Gastroesophageal sphincter (tissue), 3 donors: ENCODE data around the gene NOP10.

ENCODE experiments used
- EP300 ChIP-seq: sonication (generic); formaldehyde crosslinking; IDR thresholded peaks from one replicate; pipeline ENCODE4 v1.6.1; 2017; ENCODE audit warnings: antibody characterized with exemption, mild to moderate bottlenecking
- POLR2A ChIP-seq, 2 donors: fragments of 450-650 bp; IDR thresholded peaks; one replicate each; pipeline ENCODE4 v1.6.1; 2017; ENCODE audit warnings: antibody characterized with exemption in 2 of 2, mild to moderate bottlenecking in 2 of 2, moderate library complexity in 1 of 2
- POLR2AphosphoS5 ChIP-seq: sonication (generic); formaldehyde crosslinking; IDR thresholded peaks from one replicate; pipeline ENCODE4 v1.6.1; 2017; ENCODE audit warnings: antibody characterized with exemption
- TF ChIP-seq, protein P1 (sequence below), 4 experiments: fragments of 200-600 bp in 2 of 4; fragments of 450-650 bp in 2 of 4; sonication (generic) in 1 of 4; IDR thresholded peaks; one replicate each; pipeline ENCODE4 v1.5.1; 2017 to 2019; ENCODE audit warnings: antibody characterized with exemption in 4 of 4, mild to moderate bottlenecking in 2 of 4, moderate library complexity in 2 of 4

DNA sequence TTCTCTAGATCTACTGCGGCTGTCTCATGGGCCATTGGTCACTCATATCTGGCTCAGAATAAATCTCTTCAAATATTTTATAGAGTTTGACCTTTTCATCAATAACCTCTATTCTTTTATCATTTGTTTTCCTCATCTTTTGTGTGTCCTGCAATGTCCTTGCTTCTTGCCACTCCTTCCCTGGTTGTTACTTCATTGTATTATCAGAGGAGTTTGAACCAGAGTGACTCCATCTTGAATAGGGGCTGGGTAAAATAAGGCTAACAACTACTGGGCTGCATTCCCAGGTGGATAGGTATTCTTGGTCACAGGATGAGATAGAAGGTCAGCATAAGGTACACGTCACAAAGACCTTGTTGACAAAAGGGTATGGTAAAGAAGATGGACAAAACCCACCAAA is 33.9 kb upstream of the NOP10 start:
- TF ChIP-seq EP300 (no peak), POLR2A (IDR thresholded peaks at IDR 0.05) (no peak), POLR2AphosphoS5 (no peak)
- TF ChIP-seq, protein P1, sequence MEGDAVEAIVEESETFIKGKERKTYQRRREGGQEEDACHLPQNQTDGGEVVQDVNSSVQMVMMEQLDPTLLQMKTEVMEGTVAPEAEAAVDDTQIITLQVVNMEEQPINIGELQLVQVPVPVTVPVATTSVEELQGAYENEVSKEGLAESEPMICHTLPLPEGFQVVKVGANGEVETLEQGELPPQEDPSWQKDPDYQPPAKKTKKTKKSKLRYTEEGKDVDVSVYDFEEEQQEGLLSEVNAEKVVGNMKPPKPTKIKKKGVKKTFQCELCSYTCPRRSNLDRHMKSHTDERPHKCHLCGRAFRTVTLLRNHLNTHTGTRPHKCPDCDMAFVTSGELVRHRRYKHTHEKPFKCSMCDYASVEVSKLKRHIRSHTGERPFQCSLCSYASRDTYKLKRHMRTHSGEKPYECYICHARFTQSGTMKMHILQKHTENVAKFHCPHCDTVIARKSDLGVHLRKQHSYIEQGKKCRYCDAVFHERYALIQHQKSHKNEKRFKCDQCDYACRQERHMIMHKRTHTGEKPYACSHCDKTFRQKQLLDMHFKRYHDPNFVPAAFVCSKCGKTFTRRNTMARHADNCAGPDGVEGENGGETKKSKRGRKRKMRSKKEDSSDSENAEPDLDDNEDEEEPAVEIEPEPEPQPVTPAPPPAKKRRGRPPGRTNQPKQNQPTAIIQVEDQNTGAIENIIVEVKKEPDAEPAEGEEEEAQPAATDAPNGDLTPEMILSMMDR (IDR thresholded peaks at IDR 0.05): no peak
